Sciatic nerve (tissue), 2 donors: Measurements from ENCODE around the gene PRDX3. TPM values are rescaled to one million over a fixed set of nuclear protein-coding genes. Genes with fewer than 3 reads are reported as not detected.

ENCODE experiments used
- ATAC-seq: fragments of 200-7000 bp; cut with Tn5 transposase; one replicate; pipeline ENCODE4 v1.9.1; 2020; ENCODE audit warnings: mild to moderate bottlenecking, moderate library complexity
- DNase-seq: peaks from one replicate; pipeline ENCODE4 v3.0.0-alpha.2; 2020; ENCODE audit warnings: low spot score
- intact Hi-C: fragments of 100-400 bp; cut with DNase I; formaldehyde crosslinking; loops from one replicate; pipeline ENCODE4 v1.14.2; 2022
- total RNA-seq: library from RNA; stranded (reverse); fragmentation: NEBNext Ultra II Directional; extraction: Animal tissue kit (Norgen Biotek cat#: 25700); gene quantifications from one replicate; pipeline ENCODE4 v1.2.1, GENCODE V29; 2021
- donor health status: DM: no; HTN: no; CAD: no.
- donor health status: DM: no; HTN: no; CAD: no.

PRDX3 gene
- 62.3 TPM for total RNA-seq

- intact Hi-C loops, result no loop called here
- peak; percentile 99 for ATAC-seq
- DNase-seq, result peak; percentile 95
Observed at GRCh38 chr10:119178372-119179119, at the start of gene PRDX3. Gene PRDX3 (minus strand): TSS chr10:119178812. CDS start chr10:119178790, 22 bp downstream.

GRCh38 chr10:119227825-119228224 lies 49.2 kb upstream of the PRDX3 start:
- no peak for ATAC-seq
- DNase-seq, result no peak
- intact Hi-C loops, result no loop called here

GRCh38 chr10:119225083-119225658 lies 46.6 kb upstream of the PRDX3 start:
- DNase-seq, result no peak
- intact Hi-C loops, result no loop called here
- ATAC-seq, result no peak

DNA sequence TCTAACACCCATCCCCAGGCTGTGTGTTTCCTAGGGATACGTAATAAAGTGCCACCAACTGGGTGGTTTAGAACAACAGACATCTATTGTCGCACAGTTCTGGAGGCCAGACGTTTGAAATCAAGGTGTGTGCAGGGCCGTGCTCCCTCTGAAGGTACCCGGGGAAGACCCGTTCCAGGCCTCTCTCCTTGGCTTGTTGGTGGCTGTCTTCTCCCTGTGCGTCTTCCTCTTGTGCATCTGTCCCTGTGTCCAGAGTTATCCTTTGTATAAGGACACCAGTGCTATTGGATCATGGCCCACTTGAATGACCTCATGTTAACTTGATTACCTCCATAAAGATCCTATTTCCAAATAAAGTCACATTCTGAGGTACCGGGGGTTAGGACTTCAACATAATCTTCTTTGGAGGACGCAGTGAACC lies 44.4 kb upstream of the PRDX3 start:
- no peak for DNase-seq
- intact Hi-C loops, result no loop called here
- peak; percentile 7 for ATAC-seq

DNA sequence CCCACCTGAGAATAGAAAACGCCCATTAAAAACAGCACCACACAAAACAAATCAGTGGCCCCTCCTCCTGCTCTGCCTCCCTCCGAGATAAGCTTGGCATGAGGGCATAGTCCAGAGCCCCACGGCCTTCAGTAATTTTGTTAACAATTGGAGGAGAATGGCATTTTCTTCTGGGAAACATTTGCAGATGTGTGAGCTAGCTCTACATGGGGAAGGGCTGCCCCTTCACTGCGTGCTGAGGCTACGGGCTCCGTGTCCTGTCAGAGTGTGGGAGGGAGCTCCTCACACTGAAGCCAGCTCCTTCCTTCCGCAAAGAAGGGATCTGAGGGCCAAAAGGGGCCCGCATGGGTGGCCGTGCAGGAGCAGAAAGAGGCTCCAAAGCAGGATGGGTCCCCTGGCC lies 43.9 kb upstream of the PRDX3 start:
- DNase-seq (no peak), ATAC-seq (peak; percentile 43)
- intact Hi-C loops, result no loop called here

DNA sequence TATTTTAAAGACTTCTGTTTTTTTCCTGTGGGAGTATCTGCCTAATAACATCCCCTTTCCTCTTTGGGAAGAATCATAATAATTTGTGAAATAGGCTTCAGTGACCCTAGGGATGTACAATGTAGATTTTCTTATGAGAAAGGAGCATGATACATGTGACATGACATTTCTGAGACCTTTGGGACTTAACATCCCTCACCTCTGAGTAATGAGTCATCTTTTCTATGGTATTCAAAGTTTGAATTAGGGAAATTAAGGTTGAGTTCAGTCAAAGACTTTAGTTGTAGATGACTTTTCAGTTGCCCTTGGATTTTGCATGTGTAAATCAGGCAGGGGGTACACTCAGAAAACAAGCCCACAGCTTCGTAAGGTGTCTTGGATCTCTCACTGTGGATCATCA lies 43.1 kb upstream of the PRDX3 start:
- intact Hi-C loops, result no loop called here
- ATAC-seq (no peak), DNase-seq (no peak)

DNA sequence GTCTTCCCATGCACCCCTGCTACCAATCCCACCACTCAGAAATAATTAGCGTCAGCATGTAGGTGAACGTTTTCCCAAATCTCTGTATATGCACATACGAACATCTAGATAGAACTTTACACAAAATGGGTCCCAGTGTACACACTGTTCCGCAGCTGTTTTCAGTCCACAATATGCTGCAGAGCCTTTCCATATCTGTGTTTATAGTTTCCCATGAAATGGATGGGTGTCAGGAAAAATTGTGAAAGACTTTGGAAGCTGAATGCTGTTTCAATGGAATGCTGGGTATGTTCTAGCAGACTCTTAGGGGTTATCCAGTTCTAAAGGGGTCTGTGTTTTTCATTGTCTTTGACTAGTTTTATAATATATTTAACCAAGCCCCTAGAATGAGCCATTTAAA lies 42.6 kb upstream of the PRDX3 start:
- DNase-seq (no peak), ATAC-seq (peak; percentile 33)
- intact Hi-C loops, result no loop called here

DNA sequence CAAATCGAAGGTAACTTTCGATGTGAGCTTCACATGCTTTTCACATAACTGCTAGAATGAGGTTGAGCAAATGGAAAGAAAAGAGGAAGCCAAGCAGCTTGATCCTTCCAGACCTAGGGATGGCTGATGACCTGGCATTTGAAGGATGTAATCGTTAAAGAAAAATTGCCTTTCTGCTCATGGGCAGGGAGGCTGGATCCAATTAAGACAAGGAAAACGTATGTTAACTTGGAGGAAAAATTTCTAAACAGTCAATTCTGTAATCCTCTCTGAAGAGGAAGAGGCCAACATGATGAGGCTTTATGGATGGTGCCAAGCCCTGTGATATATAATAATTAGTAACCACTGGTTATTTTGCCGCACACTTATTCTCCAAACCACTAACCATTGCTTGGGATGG lies 41.3 kb upstream of the PRDX3 start:
- DNase-seq (no peak), ATAC-seq (no peak)
- intact Hi-C loops, result no loop called here

DNA sequence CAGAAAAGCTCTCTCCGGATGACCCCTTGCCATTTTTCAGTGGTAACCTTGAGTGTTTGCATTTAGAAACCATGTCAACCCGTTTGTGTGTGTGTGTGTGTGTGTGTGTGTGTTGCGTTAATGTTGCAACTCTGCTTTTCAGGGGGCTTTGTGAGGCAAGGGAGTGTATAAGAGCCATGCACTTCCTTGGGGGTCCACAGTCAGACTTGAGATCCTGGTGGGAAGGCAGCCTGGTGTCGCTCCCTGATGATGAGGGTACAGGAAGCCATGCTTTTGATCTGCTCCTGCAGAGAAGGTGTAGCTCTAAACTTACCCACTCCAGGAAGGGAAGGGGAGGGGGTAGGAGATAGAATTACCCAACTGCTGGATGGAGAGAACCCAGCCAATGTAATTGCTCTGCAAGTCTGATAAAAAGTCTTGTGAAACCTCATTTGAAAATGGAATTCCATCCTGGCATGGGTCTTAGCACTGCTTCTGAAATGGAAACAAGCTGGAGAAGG lies 39.4 kb upstream of the PRDX3 start:
- DNase-seq, result no peak

DNA sequence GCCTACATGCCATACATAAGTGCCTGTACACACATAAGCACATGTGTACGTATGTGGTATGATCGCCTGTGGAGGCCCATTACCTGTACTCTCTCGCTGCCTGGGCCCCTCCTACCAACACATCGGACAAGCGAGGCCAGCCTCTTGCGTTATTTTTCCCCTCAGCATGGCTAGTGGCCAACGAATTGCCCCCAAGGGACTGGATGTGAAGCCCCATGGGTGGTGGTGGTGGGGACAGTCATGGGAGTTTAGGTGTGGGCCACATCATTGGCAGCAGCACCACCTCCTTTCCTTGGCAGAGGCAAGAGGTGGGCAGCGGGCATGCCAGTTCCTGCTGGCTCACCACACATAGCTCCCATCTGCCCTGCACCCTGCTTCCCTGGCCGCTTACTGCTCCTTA lies 38.8 kb upstream of the PRDX3 start:
- intact Hi-C loops, result no loop called here
- no peak for ATAC-seq
- no peak for DNase-seq

More for the DNA sequence above, 39.4 kb upstream of the PRDX3 start:
- intact Hi-C loops, result no loop called here
- peak; percentile 43 for ATAC-seq

DNA sequence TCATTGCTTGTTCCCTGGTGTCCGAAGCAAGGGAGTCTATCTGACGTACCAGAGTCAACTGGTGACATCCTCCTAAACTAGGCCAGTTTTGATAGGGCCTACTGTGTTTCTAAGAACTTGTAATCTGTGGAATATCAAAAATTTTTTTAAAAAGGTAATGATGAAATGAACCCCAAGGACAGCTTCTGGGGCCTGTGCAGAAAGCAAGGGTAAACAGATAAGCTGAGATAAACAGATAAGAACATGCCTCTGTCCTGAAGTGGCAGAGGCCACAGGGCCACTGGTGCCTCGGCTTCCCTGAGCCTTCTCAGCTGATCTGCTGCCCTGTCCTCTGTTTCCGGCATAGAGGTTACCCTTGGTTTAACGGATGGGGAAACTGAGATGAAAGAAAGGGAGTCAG lies 37.5 kb upstream of the PRDX3 start:
- DNase-seq, result no peak
- intact Hi-C loops, result no loop called here
- peak; percentile 11 for ATAC-seq

GRCh38 chr10:119215371-119215770 lies 36.8 kb upstream of the PRDX3 start:
- intact Hi-C loops, result no loop called here

GRCh38 chr10:119211625-119212441 lies 33.2 kb upstream of the PRDX3 start:
- DNase-seq (no peak), ATAC-seq (no peak)
- intact Hi-C loops, result no loop called here

More at GRCh38 chr10:119215371-119215770, 36.8 kb upstream of the PRDX3 start:
- DNase-seq (no peak), ATAC-seq (no peak)

DNA sequence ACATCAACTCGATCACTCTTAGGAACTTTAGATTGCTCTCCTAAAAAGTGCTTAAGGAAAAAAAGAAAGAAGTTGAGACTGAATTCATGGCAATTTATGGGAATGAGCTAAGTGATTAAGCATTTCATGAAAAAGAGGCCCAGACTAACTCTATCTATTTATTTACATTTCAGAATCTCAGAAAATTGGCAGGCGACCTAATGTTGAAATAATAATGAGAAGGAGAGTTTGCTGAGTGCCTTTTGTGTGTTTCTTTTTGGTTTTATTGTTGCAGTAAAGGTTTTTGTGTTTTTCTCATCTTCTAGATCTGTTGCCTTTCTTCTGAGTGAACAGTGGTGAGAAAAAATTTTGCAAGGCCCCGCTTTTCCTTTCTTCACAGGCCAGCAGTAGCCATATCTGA lies 32.6 kb upstream of the PRDX3 start:
- intact Hi-C loops, result no loop called here
- ATAC-seq (no peak), DNase-seq (no peak)

GRCh38 chr10:119210633-119211032 lies 32.0 kb upstream of the PRDX3 start:
- intact Hi-C loops, result no loop called here
- ATAC-seq (no peak), DNase-seq (no peak)

DNA sequence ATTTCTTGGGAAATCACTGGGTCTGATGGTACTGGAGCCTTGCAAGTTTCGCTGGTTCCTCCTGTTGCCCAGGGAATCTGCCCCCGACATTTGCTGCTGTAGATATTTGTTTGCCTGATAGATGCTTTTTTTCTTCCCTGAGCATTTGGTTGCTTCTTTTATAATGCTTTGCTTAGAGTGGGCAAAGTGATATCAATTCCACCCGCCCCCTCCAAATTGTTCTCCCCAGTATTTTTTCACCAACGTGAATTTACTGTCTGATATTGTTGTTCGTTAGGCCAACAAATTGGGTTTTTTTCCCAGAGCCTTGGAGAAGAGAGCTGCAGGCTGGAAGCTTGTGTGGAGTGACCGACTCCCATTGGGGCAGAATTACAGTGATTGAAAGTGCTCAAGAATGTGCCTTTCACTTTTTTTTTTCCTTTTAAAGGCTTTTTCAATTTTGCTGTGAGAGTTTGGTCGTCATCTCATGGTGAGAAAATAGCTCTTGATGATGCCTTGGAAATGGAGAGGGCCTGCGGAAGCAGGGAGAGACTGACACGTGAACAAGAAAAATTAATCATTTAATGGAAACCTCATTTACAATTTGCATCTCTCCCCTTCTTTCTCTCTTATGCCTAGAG lies 31.2 kb upstream of the PRDX3 start:
- intact Hi-C loops, result loop anchor here (5.0 to 10.0 kb wide), 2 partner anchors 205 to 232 kb away; no protein-coding TSS in a partner anchor
- DNase-seq (no peak), ATAC-seq (no peak)

DNA sequence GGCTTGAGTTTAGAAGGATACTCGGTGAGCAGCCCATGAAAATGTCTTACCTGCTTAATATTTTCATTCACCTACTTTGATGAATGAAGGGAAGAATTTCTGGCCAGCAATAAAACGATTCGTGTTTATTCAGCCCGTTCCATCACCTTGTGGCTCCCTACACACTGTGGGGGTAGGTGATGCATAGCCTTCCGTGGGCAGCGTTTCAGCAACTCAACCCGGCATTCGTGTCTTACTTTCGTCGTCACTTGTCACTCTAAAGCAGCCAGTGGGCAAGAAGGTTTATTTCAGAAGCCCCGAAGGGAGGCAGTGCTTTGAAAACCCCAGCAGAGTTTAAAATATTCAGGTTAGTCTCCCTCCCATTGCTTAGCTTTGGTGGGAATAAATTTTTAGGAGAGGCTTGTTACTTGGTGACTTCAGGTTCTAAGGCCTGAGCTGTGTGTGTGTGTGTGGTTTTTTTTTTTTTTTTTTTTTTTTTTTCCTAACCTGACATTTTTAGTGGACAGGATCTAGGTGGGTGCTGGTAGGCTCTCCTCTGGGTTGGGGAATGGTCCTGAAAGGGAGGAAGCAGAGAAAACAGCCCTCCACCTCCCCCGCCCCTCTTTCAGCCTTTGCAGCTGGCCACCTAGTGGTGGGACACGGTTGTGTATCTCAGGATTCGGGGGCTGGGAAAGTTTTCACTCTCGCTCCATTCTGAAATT lies 30.6 kb upstream of the PRDX3 start:
- DNase-seq (peak; percentile 87), ATAC-seq (peak; percentile 60)
- intact Hi-C loops, result loop anchor here (5.0 to 10.0 kb wide), 2 partner anchors 206 to 233 kb away; no protein-coding TSS in a partner anchor

DNA sequence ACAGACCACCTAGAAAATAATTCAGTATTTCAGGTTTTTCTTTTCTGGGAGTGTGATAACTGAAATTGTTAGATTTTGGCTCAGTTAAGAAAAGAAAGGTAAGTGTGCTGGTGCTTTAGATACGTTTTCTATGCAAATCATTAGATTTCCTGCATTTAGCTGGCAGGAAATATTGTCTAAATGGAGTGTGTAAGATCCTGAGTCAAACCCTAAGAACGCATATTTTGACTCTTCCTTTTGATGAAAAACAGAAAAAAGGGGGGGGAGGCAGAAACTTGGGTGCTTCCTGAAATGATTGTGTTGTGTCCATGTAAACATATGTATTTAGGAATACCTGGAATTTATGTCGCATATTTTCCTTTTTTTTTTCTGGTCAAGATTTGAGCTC lies 29.9 kb upstream of the PRDX3 start:
- intact Hi-C loops, result loop anchor here (5.0 to 10.0 kb wide), 2 partner anchors 206 to 234 kb away; no protein-coding TSS in a partner anchor
- DNase-seq, result no peak
- ATAC-seq, result no peak
